Measurements from ENCODE around the gene CLEC10A.

- no peak for TF ChIP-seq CTCF (IDR thresholded peaks at IDR 0.05)
- no peak for TF ChIP-seq POLR2A (IDR thresholded peaks at IDR 0.05)
These were observed 2.0 kb downstream of the CLEC10A start for GRCh38 chr17:7077911-7078546.
